ENCODE measurements around the gene GM2A. TPM values are rescaled to one million over a fixed set of nuclear protein-coding genes. Genes with fewer than 3 reads are reported as not detected.

Gene GM2A
- total and polyA plus RNA-seq, 5 experiments from 2014 or later, result 3.8 to 13.8 (median 6.5) TPM

- Mint-ChIP-seq H3K9me3 (no peaks in the 10 kb centered on the region), H3K4me3 (peak overlapping the region; percentile 37 to 94 (median 72)), H3K27ac (peak overlapping the region; percentile 93 to 100 (median 96)), H3K36me3 (peaks cover 5 to 43% (median 26%) of the 10 kb centered on the region in 3 donors), H3K27me3 (no peaks in the 10 kb centered on the region), H3K4me1 (peaks cover 55 to 89% (median 83%) of the 10 kb centered on the region in 4 donors)
- DNase-seq, result no peak
- ATAC-seq, result no peak
- POLR2A ChIA-PET, result interaction anchor here (0.6 to 8.4 kb wide), 8 partner anchors 8 to 78 kb away, joined by 3 to 92 read pairs (median 5); partner anchors contain the start of gene ANXA6
Measured at GRCh38 chr5:151219138-151219537, 33.8 kb upstream of the GM2A start.

- H3K36me3 Mint-ChIP-seq, result peaks cover 5 to 43% (median 26%) of the 10 kb centered on the region in 3 donors
- ATAC-seq (no peak), DNase-seq (no peak)
- H3K4me3 Mint-ChIP-seq, result peak overlapping the region; percentile 64 to 96 (median 92)
- POLR2A ChIA-PET, result interaction anchor here (1.1 to 8.1 kb wide), 7 partner anchors 8 to 90 kb away, joined by 3 to 92 read pairs (median 5); partner anchors contain the start of gene ANXA6
- peak overlapping the region; percentile 93 to 100 (median 96) for H3K27ac Mint-ChIP-seq
- H3K9me3 Mint-ChIP-seq, result no peaks in the 10 kb centered on the region
- no peaks in the 10 kb centered on the region for H3K27me3 Mint-ChIP-seq
- H3K4me1 Mint-ChIP-seq, result peaks cover 57 to 89% (median 83%) of the 10 kb centered on the region in 4 donors
Measured at GRCh38 chr5:151219789-151220188, 33.2 kb upstream of the GM2A start.

GRCh38 chr5:151221574-151221973 lies 31.4 kb upstream of the GM2A start:
- ATAC-seq (no peak), DNase-seq (no peak)
- Mint-ChIP-seq H3K9me3 (no peaks in the 10 kb centered on the region), H3K4me3 (peak overlapping the region; percentile 82 to 96 (median 94)), H3K27me3 (no peaks in the 10 kb centered on the region), H3K4me1 (peaks cover 53 to 83% (median 78%) of the 10 kb centered on the region in 4 donors), H3K36me3 (peaks cover 4 to 32% (median 24%) of the 10 kb centered on the region in 3 donors), H3K27ac (peak overlapping the region; percentile 93 to 100 (median 96))
- POLR2A ChIA-PET, result interaction anchor here (0.8 to 8.1 kb wide), 11 partner anchors 9 to 550 kb away, joined by 3 to 233 read pairs (median 28); partner anchors contain the start of gene G3BP1

GRCh38 chr5:151222054-151222789 lies 30.8 kb upstream of the GM2A start:
- POLR2A ChIA-PET, result interaction anchor here (0.8 to 8.1 kb wide), 17 partner anchors 9 to 549 kb away, joined by 3 to 233 read pairs (median 10); partner anchors contain the start of genes G3BP1 and GM2A
- Mint-ChIP-seq H3K9me3 (no peaks in the 10 kb centered on the region), H3K27ac (peak overlapping the region; percentile 93 to 100 (median 96)), H3K4me1 (peaks cover 51 to 77% (median 72%) of the 10 kb centered on the region in 4 donors), H3K36me3 (peaks cover 0 to 28% (median 20%) of the 10 kb centered on the region in 3 donors), H3K4me3 (peak overlapping the region; percentile 82 to 96 (median 94)), H3K27me3 (no peaks in the 10 kb centered on the region)
- ATAC-seq (no peak), DNase-seq (no peak)

GRCh38 chr5:151222790-151223446 lies 30.1 kb upstream of the GM2A start:
- Mint-ChIP-seq H3K27ac (peak overlapping the region; percentile 93 to 100 (median 96)), H3K36me3 (peaks cover 0 to 21% (median 14%) of the 10 kb centered on the region in 3 donors)
- POLR2A ChIA-PET, result interaction anchor here (0.8 to 8.1 kb wide), 24 partner anchors 10 to 549 kb away, joined by 3 to 233 read pairs (median 8); partner anchors contain the start of genes G3BP1 and GM2A

DNA sequence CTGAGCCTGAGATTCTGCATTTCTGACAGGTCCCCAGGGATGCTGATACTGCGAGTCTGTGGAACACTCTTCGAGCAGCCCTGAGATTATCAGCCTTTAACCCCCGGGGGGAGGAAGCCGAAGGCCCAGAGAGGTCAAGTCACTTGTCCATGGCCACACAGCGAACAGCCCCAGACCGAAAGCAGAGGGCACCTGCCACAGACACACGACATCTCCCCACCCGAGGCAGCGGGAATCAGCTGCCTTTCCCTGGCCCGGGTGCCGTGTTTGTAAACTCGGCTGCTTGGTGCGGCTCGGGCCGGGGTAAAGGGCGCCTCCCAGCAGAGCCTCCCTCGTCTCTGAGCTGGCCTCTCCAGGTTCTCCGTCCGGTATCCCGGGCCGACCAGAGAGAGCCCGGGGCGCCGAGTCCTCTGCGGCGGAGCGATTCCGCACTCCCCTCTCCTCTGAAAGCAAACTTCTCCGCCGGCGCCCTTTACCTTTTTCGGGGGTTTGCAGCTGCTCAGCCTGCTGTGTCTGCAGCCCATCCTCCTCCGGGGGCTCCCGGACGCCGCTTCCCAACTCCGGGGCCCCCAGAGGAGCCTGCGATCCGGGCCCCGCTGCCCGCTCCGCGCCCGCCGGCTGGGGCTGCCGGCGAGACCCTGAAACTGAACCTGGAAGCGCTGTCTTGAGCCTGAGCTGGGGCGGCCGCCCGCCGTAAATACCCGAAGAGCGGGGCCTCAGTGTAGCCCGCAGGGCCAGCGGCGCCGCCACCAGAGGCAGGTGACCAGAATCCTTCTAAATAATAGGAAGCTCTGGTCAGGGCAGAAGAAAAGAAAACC lies 29.3 kb upstream of the GM2A start, which contains the start of gene CCDC69:
CCDC69 (minus strand) TSS at position 646 of the 818 bp plus-strand sequence; CDS start at position 524, 122 bp downstream.
- peak; percentile 64 for ATAC-seq
- Mint-ChIP-seq H3K9me3 (no peaks in the 10 kb centered on the region), H3K27me3 (no peaks in the 10 kb centered on the region), H3K4me3 (peak within 1 kb of the TSS; percentile 82 to 96 (median 94)), H3K4me1 (peaks cover 38 to 71% (median 57%) of the 10 kb centered on the region in 4 donors), H3K27ac (peak within 1 kb of the TSS; percentile 93 to 100 (median 96)), H3K36me3 (peaks cover 0 to 14% (median 8%) of the 10 kb centered on the region in 3 donors)
- peak in 8 of 10 donors; percentile 26 to 69 (median 51) for DNase-seq
- POLR2A ChIA-PET, result interaction anchor here (0.6 to 8.1 kb wide), 30 partner anchors 11 to 1648 kb away, joined by 3 to 233 read pairs (median 7); partner anchors contain the start of genes G3BP1, GM2A and RBM22

More at GRCh38 chr5:151222790-151223446, 30.1 kb upstream of the GM2A start:
- peak overlapping the region; percentile 82 to 96 (median 94) for H3K4me3 Mint-ChIP-seq
- ATAC-seq, result peak; percentile 50 to 58
- peak in 6 of 10 donors; percentile 31 to 77 (median 38) for DNase-seq
- no peaks in the 10 kb centered on the region for H3K9me3 Mint-ChIP-seq
- H3K27me3 Mint-ChIP-seq, result no peaks in the 10 kb centered on the region
- peaks cover 44 to 75% (median 65%) of the 10 kb centered on the region in 4 donors for H3K4me1 Mint-ChIP-seq

GRCh38 chr5:151224372-151224771 lies 28.6 kb upstream of the GM2A start:
- Mint-ChIP-seq H3K9me3 (no peaks in the 10 kb centered on the region), H3K4me1 (peaks cover 37 to 64% (median 50%) of the 10 kb centered on the region in 4 donors), H3K4me3 (peak overlapping the region; percentile 82 to 96 (median 94)), H3K36me3 (peaks cover 0 to 14% (median 7%) of the 10 kb centered on the region in 3 donors), H3K27me3 (no peaks in the 10 kb centered on the region), H3K27ac (peak overlapping the region; percentile 93 to 100 (median 96))
- POLR2A ChIA-PET, result interaction anchor here (0.7 to 8.1 kb wide), 20 partner anchors 10 to 546 kb away, joined by 3 to 233 read pairs (median 11); partner anchors contain the start of genes GM2A and RBM22
- peak in 1 of 10 donors; percentile 44 for DNase-seq
- peak; percentile 29 to 51 for ATAC-seq

DNA sequence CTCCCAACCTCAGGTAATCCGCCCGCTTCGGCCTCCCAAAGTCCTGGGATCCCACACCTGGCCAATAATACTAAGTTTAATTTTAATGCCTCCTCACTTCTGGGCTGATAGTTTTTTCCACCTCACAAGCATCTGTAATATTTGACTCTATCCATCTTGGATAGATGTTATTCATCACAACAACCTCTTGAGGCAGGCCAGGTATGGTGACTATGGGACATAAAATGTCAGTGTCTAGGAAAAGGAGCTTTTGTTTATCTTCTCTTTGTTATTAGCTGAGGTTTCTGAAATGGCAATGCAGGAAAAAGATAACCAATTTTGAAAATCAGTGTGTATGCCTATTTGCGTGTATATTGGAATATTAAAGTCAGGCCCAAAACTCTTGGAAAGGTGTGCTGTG lies 27.9 kb upstream of the GM2A start:
- DNase-seq, result no peak
- peak in 1 of 2 donors; percentile 38 for ATAC-seq
- peak overlapping the region; percentile 93 to 100 (median 96) for H3K27ac Mint-ChIP-seq
- H3K4me3 Mint-ChIP-seq, result peak overlapping the region; percentile 25 to 96 (median 84)
- POLR2A ChIA-PET, result interaction anchor here (0.7 to 8.1 kb wide), 12 partner anchors 10 to 524 kb away, joined by 3 to 233 read pairs (median 11); partner anchors contain the start of genes GM2A and RBM22
- H3K4me1 Mint-ChIP-seq, result peaks cover 32 to 57% (median 43%) of the 10 kb centered on the region in 4 donors
- H3K27me3 Mint-ChIP-seq, result no peaks in the 10 kb centered on the region
- H3K36me3 Mint-ChIP-seq, result peaks cover 0 to 10% (median 5%) of the 10 kb centered on the region in 3 donors
- H3K9me3 Mint-ChIP-seq, result no peaks in the 10 kb centered on the region

GRCh38 chr5:151225475-151225874 lies 27.5 kb upstream of the GM2A start:
- H3K27ac Mint-ChIP-seq, result peak overlapping the region; percentile 93 to 100 (median 96)
- H3K27me3 Mint-ChIP-seq, result no peaks in the 10 kb centered on the region
- H3K4me3 Mint-ChIP-seq, result peak overlapping the region; percentile 25 to 96 (median 84)
- H3K9me3 Mint-ChIP-seq, result no peaks in the 10 kb centered on the region
- POLR2A ChIA-PET, result interaction anchor here (0.9 to 8.1 kb wide), 7 partner anchors 9 to 73 kb away, joined by 3 to 92 read pairs (median 6); partner anchors contain the start of gene GM2A
- H3K4me1 Mint-ChIP-seq, result peaks cover 28 to 52% (median 39%) of the 10 kb centered on the region in 4 donors
- DNase-seq, result no peak
- ATAC-seq, result no peak
- peaks cover 0 to 8% (median 4%) of the 10 kb centered on the region in 3 donors for H3K36me3 Mint-ChIP-seq

- H3K9me3 Mint-ChIP-seq, result no peaks in the 10 kb centered on the region
- H3K4me1 Mint-ChIP-seq, result peaks cover 8 to 39% (median 18%) of the 10 kb centered on the region in 4 donors
- no peak overlapping the region for H3K4me3 Mint-ChIP-seq
- no peak for DNase-seq
- H3K27me3 Mint-ChIP-seq, result no peaks in the 10 kb centered on the region
- POLR2A ChIA-PET, result interaction anchor here (1.2 kb wide), 1 partner anchor 14 kb away, joined by 6 read pairs; no protein-coding TSS in a partner anchor
- H3K36me3 Mint-ChIP-seq, result no peaks in the 10 kb centered on the region
- peak overlapping the region in 2 of 10 donors; percentile 23 to 67 for H3K27ac Mint-ChIP-seq
- no peak for ATAC-seq
Measured at GRCh38 chr5:151227918-151228447, 25.0 kb upstream of the GM2A start.

DNA sequence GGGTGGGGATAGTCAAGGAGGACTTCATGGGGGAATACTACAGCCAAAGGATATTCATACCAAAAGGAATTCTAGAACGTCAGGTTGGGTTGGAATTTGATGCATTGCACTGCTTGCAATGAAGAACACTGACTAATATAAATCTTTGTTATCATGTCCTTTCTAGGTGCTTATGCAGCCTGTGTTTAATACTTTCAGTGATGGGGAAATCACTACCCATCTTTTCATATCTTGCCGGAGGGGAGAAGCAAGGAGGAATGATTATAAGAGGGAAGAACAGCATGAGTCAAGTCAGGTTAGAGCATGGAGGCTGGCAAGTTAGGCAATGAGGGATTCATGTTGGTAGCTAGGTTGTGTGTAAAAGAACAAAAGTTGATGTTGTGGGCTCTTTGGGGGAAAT lies 24.0 kb upstream of the GM2A start:
- Mint-ChIP-seq H3K9me3 (no peaks in the 10 kb centered on the region), H3K4me1 (peaks cover 8 to 48% (median 26%) of the 10 kb centered on the region in 4 donors), H3K27ac (peak overlapping the region in 1 of 10 donors; percentile 54), H3K36me3 (no peaks in the 10 kb centered on the region), H3K27me3 (no peaks in the 10 kb centered on the region), H3K4me3 (no peak overlapping the region)
- DNase-seq (no peak), ATAC-seq (no peak)
- POLR2A ChIA-PET, result interaction anchor here (0.8 to 2.2 kb wide), 5 partner anchors 11 to 104 kb away, joined by 3 to 8 read pairs (median 5); no protein-coding TSS in a partner anchor
